ENCODE data around the gene SLF2. TPM values are rescaled to one million over a fixed set of nuclear protein-coding genes. Genes with fewer than 3 reads are reported as not detected.

Gene SLF2
- total RNA-seq, 1 experiment from 2014 or later: 43.0 TPM

- H3K4me2 ChIP-seq (ENCODE audit: low read length): peak overlapping the region; percentile 66
- H3K9me2 ChIP-seq (ENCODE audit: insufficient read depth): no peaks in the 10 kb centered on the region
- ChIA-PET CTCF (interaction anchor here (0.8 to 6.6 kb wide), 8 partner anchors 12 to 134 kb away, joined by 3 to 118 read pairs (median 8); partner anchors contain the start of genes LZTS2, PDZD7, SEMA4G and SFXN3), POLR2A (no interaction called here), RAD21 (ENCODE audit: low non-redundant PET in 1 of 2, low total read pairs in 2 of 2, uncharacterized antibody in 2 of 2, unreplicated experiment in 2 of 2) (no interaction called here)
- peaks cover 31 to 69% of the 10 kb centered on the region in 2 experiments for H3K4me1 ChIP-seq (ENCODE audit: control insufficient read depth in 1 of 2, insufficient read depth in 2 of 2, low read length in 2 of 2)
- ATAC-seq (peak; percentile 86), DNase-seq (ENCODE audit: low read depth, low spot score) (peak; percentile 96)
- peak; percentile 68 for TF ChIP-seq YY1 (IDR thresholded peaks at IDR 0.05; ENCODE audit: extremely low read depth, insufficient replicate concordance, low read depth, low read length)
- no peak for TF ChIP-seq CBX3 (IDR thresholded peaks at IDR 0.05; ENCODE audit: low read depth)
- peak; percentile 43 for TF ChIP-seq TCF7L2 (IDR thresholded peaks at IDR 0.05; ENCODE audit: borderline replicate concordance, extremely low read depth, insufficient read depth, insufficient read length)
- peak; percentile 60 for TF ChIP-seq POLR2AphosphoS5 (IDR thresholded peaks at IDR 0.05; ENCODE audit: low read depth, low read length)
- TF ChIP-seq, protein P1, sequence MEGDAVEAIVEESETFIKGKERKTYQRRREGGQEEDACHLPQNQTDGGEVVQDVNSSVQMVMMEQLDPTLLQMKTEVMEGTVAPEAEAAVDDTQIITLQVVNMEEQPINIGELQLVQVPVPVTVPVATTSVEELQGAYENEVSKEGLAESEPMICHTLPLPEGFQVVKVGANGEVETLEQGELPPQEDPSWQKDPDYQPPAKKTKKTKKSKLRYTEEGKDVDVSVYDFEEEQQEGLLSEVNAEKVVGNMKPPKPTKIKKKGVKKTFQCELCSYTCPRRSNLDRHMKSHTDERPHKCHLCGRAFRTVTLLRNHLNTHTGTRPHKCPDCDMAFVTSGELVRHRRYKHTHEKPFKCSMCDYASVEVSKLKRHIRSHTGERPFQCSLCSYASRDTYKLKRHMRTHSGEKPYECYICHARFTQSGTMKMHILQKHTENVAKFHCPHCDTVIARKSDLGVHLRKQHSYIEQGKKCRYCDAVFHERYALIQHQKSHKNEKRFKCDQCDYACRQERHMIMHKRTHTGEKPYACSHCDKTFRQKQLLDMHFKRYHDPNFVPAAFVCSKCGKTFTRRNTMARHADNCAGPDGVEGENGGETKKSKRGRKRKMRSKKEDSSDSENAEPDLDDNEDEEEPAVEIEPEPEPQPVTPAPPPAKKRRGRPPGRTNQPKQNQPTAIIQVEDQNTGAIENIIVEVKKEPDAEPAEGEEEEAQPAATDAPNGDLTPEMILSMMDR (IDR thresholded peaks at IDR 0.05 in 2 of 3, conservative IDR thresholded peaks at IDR 0.05 in 1 of 3; ENCODE audit: borderline replicate concordance in 1 of 3, insufficient read depth in 1 of 3, low read depth in 2 of 3, low read length in 2 of 3): peak in 2 of 3 experiments; percentile 88 to 99; a peak in 4 of 6 replicates
- TF ChIP-seq MAX (IDR thresholded peaks at IDR 0.05): no peak
- peak; percentile 26 for TF ChIP-seq ZBTB33 (IDR thresholded peaks at IDR 0.05; ENCODE audit: extremely low read depth, insufficient replicate concordance, low read length)
- no peak for TF ChIP-seq SP1 (IDR thresholded peaks at IDR 0.05; ENCODE audit: low read depth)
- BruUV-seq (replicated peaks): no TSS peak
- peak overlapping the region; percentile 10; the same call in 1 of the 2 replicates for H3K9ac ChIP-seq (ENCODE audit: low read length)
- H3K27ac ChIP-seq (ENCODE audit: low read depth, low read length): peak overlapping the region; percentile 39
- H3K36me3 ChIP-seq (ENCODE audit: control insufficient read depth in 1 of 2, insufficient read depth in 2 of 2, low read length in 2 of 2): no peaks in the 10 kb centered on the region
- H3K79me2 ChIP-seq (ENCODE audit: insufficient read depth, low read length): no peaks in the 10 kb centered on the region
- H3K4me3 ChIP-seq (replicated peaks in 1 of 2; ENCODE audit: low read depth in 1 of 2, low read length in 2 of 2): peak overlapping the region in 1 of 2 experiments; percentile 13; a peak in 1 of 4 replicates
- no peaks in the 10 kb centered on the region for H3K27me3 ChIP-seq (ENCODE audit: insufficient read depth, low read length)
- H3K9me3 ChIP-seq (ENCODE audit: control insufficient read depth in 1 of 2, insufficient read depth in 1 of 2, low read depth in 1 of 2, low read length in 2 of 2): no peaks in the 10 kb centered on the region
- no peaks in the 10 kb centered on the region for H4K20me1 ChIP-seq (ENCODE audit: insufficient read depth)
- intact Hi-C loops (cut with micrococcal nuclease): loop anchor here (1.0 to 10.0 kb wide), 7 partner anchors 18 to 668 kb away; partner anchors contain the start of genes PAX2, SCD and SEMA4G
- peak overlapping the region; percentile 55 for H2AFZ ChIP-seq (ENCODE audit: low read depth, low read length, poor library complexity, severe bottlenecking)
Measured at GRCh38 chr10:101012525-101013364, 100.0 kb downstream of the SLF2 start.

All from HCT116 (cell line).